Measurements from ENCODE around the gene CHD2.
A peak's percentile ranks its signal among the peaks of the same experiment; 100 is the strongest.

The CHD2 gene

GRCh38 chr15:92955706-92956105 lies 55.6 kb downstream of the CHD2 start:
- Histone ChIP-seq H3K4me3 (no peak overlapping the region), H3K27ac (no peak overlapping the region)
- DNase-seq (ENCODE audit: low spot score) = no peak
- TF ChIP-seq, protein P1, sequence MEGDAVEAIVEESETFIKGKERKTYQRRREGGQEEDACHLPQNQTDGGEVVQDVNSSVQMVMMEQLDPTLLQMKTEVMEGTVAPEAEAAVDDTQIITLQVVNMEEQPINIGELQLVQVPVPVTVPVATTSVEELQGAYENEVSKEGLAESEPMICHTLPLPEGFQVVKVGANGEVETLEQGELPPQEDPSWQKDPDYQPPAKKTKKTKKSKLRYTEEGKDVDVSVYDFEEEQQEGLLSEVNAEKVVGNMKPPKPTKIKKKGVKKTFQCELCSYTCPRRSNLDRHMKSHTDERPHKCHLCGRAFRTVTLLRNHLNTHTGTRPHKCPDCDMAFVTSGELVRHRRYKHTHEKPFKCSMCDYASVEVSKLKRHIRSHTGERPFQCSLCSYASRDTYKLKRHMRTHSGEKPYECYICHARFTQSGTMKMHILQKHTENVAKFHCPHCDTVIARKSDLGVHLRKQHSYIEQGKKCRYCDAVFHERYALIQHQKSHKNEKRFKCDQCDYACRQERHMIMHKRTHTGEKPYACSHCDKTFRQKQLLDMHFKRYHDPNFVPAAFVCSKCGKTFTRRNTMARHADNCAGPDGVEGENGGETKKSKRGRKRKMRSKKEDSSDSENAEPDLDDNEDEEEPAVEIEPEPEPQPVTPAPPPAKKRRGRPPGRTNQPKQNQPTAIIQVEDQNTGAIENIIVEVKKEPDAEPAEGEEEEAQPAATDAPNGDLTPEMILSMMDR (IDR thresholded peaks at IDR 0.05) = no peak

DNA sequence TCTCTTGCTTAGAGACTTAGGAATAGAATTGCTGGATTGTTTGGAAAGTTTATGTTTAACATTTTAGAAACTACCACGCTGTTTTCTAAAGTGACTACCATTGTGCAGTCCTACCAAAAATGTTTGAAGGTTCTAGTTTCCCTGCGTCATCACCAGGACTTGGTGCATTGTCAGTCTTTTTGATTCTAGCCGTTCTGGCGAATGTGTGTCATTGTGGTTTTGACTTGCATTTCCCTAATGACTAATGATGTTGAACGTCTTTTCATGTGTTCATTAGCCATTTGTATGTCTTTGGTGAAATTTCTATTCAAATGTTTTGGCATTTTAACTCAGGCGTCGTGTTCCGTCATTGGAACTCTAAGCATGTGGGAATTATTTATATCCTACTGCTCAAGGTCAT lies 58.0 kb downstream of the CHD2 start:
- DNase-seq (ENCODE audit: low spot score) = no peak
- H3K27ac ChIP-seq = peak overlapping the region in 1 of 2 donors; percentile 21
- TF ChIP-seq, protein P1 (IDR thresholded peaks at IDR 0.05) = no peak
- no peak overlapping the region for H3K4me3 ChIP-seq

DNA sequence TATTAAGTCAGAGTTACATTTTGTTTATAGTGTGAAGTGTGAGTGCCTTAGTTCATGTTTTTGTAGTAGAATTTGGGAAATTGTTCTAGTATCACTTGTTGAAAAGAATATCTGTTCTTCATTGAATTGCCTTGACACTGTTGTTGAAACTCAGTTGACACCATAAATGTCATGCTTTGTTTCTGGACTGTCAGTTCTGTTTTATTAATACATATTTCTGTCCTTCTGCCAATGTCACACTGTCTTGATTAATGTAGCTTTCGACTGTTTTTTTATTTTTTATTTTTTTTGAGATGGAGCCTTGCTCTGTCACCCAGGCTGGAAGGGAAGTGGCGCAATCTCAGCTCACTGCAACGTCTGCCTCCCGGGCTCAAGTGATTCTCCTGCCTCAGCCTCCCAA lies 59.1 kb downstream of the CHD2 start:
- no peak for DNase-seq (ENCODE audit: low spot score)
- H3K4me3 ChIP-seq = no peak overlapping the region
- H3K27ac ChIP-seq = no peak overlapping the region
- TF ChIP-seq, protein P1 (IDR thresholded peaks at IDR 0.05) = no peak

DNA sequence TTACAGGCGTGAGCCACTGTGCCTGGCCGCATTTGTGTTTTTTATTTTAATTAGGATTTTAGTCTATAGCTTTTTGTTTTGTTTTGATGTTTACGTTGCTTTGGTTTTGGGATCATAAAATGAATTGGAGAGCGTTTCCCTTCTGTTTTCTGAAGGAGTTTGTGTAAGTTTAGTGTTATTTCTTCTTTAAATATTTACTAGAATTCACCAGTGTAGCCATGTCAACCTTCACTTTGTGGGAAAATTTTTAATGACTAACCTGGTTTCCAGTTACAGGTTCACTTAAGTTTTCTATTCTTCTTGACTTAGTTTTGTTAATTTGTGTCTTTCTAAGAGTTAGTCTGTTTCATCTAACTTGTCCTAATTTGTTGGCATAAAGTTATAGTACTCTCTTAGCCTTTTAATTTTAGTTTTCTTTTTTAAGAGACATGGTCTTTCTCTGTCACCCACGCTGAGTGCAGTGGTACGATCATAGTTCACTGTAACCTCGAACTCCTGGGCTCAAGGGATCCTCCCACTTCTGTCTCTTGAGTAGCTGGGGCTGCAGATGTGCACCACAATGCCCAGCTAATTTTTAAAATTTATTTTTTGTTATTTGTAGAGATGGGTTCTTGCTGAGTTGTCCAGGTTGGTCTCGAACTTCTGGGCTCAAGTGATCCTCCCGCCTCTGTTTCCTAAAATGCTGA lies 61.0 kb downstream of the CHD2 start:
- H3K27ac ChIP-seq = no peak overlapping the region
- DNase-seq (ENCODE audit: low spot score) = no peak
- H3K4me3 ChIP-seq = no peak overlapping the region
- TF ChIP-seq, protein P1 (IDR thresholded peaks at IDR 0.05) = no peak

GRCh38 chr15:92962914-92963313 lies 62.8 kb downstream of the CHD2 start:
- H3K27ac ChIP-seq = no peak overlapping the region
- H3K4me3 ChIP-seq = no peak overlapping the region
- no peak for DNase-seq (ENCODE audit: low spot score)
- TF ChIP-seq, protein P1 (IDR thresholded peaks at IDR 0.05) = no peak

- TF ChIP-seq, protein P1 (IDR thresholded peaks at IDR 0.05) = no peak
- DNase-seq (ENCODE audit: low spot score) = no peak
- Histone ChIP-seq H3K4me3 (no peak overlapping the region), H3K27ac (no peak overlapping the region)
Observed at GRCh38 chr15:92963794-92964193, 63.7 kb downstream of the CHD2 start.

GRCh38 chr15:92968926-92969651 lies 69.0 kb downstream of the CHD2 start:
- Histone ChIP-seq H3K4me3 (no peak overlapping the region), H3K27ac (peak overlapping the region in 1 of 2 donors; percentile 38)
- TF ChIP-seq, protein P1 (IDR thresholded peaks at IDR 0.05) = no peak
- no peak for DNase-seq (ENCODE audit: low spot score)
